Natural killer cell (primary cell): ENCODE results near the gene RASSF5. TPM values are rescaled to one million over a fixed set of nuclear protein-coding genes. Genes with fewer than 3 reads are reported as not detected.

Source experiments
- ATAC-seq, 3 donors: fragments of 150-1000 bp in 2 of 3; fragments of 200-7000 bp in 1 of 3; cut with Tn5 transposase; 1 replicate in 1 of 3; 2 replicates in 2 of 3; pipeline ENCODE4 v1.10.0; 2021; ENCODE audit warnings: mild to moderate bottlenecking in 2 of 3, moderate library complexity in 2 of 3
- DNase-seq, 2 donors: peaks; one replicate each; pipeline versions ENCODE4 v3.0.0 to v3.0.0-alpha.2; 2013 to 2021; ENCODE audit warnings: mixed read lengths in 1 of 2
- H3K27ac ChIP-seq: one replicate; pipeline ENCODE4 v1.5.1; 2013; ENCODE audit warnings: mild to moderate bottlenecking, low read length
- H3K27me3 ChIP-seq: one replicate; pipeline ENCODE4 v1.6.1; 2013; ENCODE audit warnings: low read length; ENCODE audit not compliant: control insufficient read depth, insufficient read depth
- H3K36me3 ChIP-seq: one replicate; pipeline ENCODE4 v1.6.1; 2013; ENCODE audit warnings: low read length; ENCODE audit not compliant: control insufficient read depth, insufficient read depth
- H3K4me1 ChIP-seq: one replicate; pipeline ENCODE4 v1.6.1; 2013; ENCODE audit warnings: low read length; ENCODE audit not compliant: control insufficient read depth, insufficient read depth
- H3K4me3 ChIP-seq: one replicate; pipeline ENCODE4 v1.5.1; 2013; ENCODE audit warnings: low read length
- H3K9me3 ChIP-seq: one replicate; pipeline ENCODE4 v1.6.1; 2013; ENCODE audit warnings: low read length; ENCODE audit not compliant: control insufficient read depth, insufficient read depth
- H3K27ac Mint-ChIP-seq, 2 donors: one replicate each; pipeline ENCODE4 v1.8.0; 2022; ENCODE audit warnings: mild to moderate bottlenecking in 2 of 2, mixed read lengths in 2 of 2, moderate library complexity in 1 of 2
- H3K27me3 Mint-ChIP-seq, 2 donors: one replicate each; pipeline ENCODE4 v1.8.0; 2022; ENCODE audit warnings: low read depth in 2 of 2, mixed read lengths in 2 of 2
- H3K36me3 Mint-ChIP-seq: one replicate; pipeline ENCODE4 v1.8.0; 2022; ENCODE audit warnings: mixed read lengths
- H3K4me1 Mint-ChIP-seq, 2 donors: one replicate each; pipeline ENCODE4 v1.8.0; 2022; ENCODE audit warnings: mixed read lengths in 2 of 2
- H3K4me3 Mint-ChIP-seq: one replicate; pipeline ENCODE4 v1.8.0; 2022; ENCODE audit warnings: mild to moderate bottlenecking, moderate library complexity, mixed read lengths
- H3K9me3 Mint-ChIP-seq, 2 donors: one replicate each; pipeline ENCODE4 v1.8.0; 2022; ENCODE audit warnings: mixed read lengths in 2 of 2
- CTCF ChIP-seq: fragments of 200-600 bp; IDR thresholded peaks from one replicate; pipeline ENCODE4 v1.8.0; 2022; ENCODE audit warnings: antibody characterized with exemption
- WGBS: methylation state at CpG from one replicate; pipeline ENCODE4 v1.1.7; 2013; ENCODE audit warnings: missing lambda C conversion rate; ENCODE audit not compliant: insufficient coverage; 5-methylcytosine and 5-hydroxymethylcytosine counted together
- intact Hi-C: fragments of 100-400 bp; cut with micrococcal nuclease; formaldehyde crosslinking; loops from one replicate; pipeline ENCODE4 v1.14.2; 2022
- total RNA-seq, 4 donors: library from RNA; stranded (reverse); fragments of 120-200 nt in 1 of 4; gene quantifications; one replicate each; pipeline versions ENCODE4 v1.2.3 to v1.2.4, GENCODE V29; 2013 to 2022

The RASSF5 gene
- total RNA-seq, 3 donors from 2014 or later (not counting 1 experiment from before 2014, with no cell fraction given) = 231 to 333 (median 279) TPM

- Mint-ChIP-seq H3K9me3 (no peaks in the 10 kb centered on the region), H3K27me3 (no peaks in the 10 kb centered on the region), H3K36me3 (no peaks in the 10 kb centered on the region), H3K4me1 (peaks cover 64 to 68% of the 10 kb centered on the region in 2 donors), H3K27ac (peak overlapping the region; percentile 90 to 100), H3K4me3 (peak overlapping the region; percentile 94)
- no peaks in the 10 kb centered on the region for H3K9me3 ChIP-seq
- no peaks in the 10 kb centered on the region for H3K27me3 ChIP-seq
- ATAC-seq = peak in 1 of 3 donors; percentile 1
- no peak overlapping the region for H3K4me3 ChIP-seq
- peaks cover 69% of the 10 kb centered on the region for H3K36me3 ChIP-seq
- peaks cover 59% of the 10 kb centered on the region for H3K4me1 ChIP-seq
- WGBS = 45% methylated on average over 18 of the region's 18 CpGs
- no peak for TF ChIP-seq CTCF
- DNase-seq = peak in 1 of 2 donors; percentile 49
- H3K27ac ChIP-seq = peak overlapping the region; percentile 98
- intact Hi-C loops = loop anchor here (1.0 to 5.0 kb wide), 4 partner anchors 38 to 1296 kb away; no protein-coding TSS in a partner anchor
Measured at GRCh38 chr1:206582971-206583706, 75.8 kb downstream of the RASSF5 start.

DNA sequence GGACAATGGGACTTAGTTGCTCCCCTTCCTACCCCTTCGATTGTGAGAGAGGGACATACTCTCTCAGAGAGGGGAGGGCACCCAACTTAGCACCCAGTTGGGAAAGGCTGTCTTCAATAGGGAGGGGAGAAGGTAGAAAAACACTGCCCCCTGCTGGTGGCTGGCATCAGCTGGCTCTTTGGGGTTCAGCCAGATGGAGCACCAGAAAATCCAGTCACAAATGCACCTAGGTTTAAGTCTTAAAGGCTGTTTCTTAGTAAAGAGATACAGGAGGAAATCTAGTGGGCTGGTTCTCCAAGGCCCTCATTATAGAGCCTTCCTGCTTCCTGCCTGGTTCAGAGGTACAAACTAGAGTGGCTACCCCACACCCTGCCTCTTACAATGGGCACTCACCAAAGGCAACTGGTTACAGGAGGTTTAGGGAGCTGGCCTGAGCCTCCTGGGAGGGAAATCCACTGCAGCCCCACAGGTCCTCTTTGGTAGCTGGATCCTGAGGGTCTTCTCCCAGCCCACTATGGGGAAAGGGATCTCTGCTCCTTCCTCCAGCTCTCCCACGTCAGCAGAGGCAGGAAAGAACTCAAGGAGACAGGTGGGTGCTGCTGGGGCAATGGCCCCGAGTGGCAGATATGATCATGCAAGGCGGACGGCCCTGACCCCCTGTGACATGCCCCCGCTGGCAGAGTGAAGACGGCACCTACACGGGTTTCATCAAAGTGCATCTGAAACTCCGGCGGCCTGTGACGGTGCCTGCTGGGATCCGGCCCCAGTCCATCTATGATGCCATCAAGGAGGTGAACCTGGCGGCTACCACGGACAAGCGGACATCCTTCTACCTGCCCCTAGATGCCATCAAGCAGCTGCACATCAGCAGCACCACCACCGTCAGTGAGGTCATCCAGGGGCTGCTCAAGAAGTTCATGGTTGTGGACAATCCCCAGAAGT lies 76.6 kb downstream of the RASSF5 start:
- peak overlapping the region; percentile 90 to 100 for H3K27ac Mint-ChIP-seq
- Histone ChIP-seq H3K27me3 (no peaks in the 10 kb centered on the region), H3K4me1 (peaks cover 51% of the 10 kb centered on the region), H3K36me3 (peaks cover 78% of the 10 kb centered on the region), H3K4me3 (no peak overlapping the region), H3K9me3 (no peaks in the 10 kb centered on the region), H3K27ac (peak overlapping the region; percentile 98)
- DNase-seq = peak; percentile 84 to 94
- peak; percentile 88 for TF ChIP-seq CTCF
- peaks cover 62 to 66% of the 10 kb centered on the region in 2 donors for H3K4me1 Mint-ChIP-seq
- peak; percentile 24 to 59 (median 39) for ATAC-seq
- H3K27me3 Mint-ChIP-seq = no peaks in the 10 kb centered on the region
- peak overlapping the region; percentile 94 for H3K4me3 Mint-ChIP-seq
- WGBS = 93% methylated on average over 15 of the region's 16 CpGs
- no peaks in the 10 kb centered on the region for H3K9me3 Mint-ChIP-seq
- intact Hi-C loops = loop anchor here (1.0 to 5.0 kb wide), 4 partner anchors 39 to 1297 kb away; no protein-coding TSS in a partner anchor
- no peaks in the 10 kb centered on the region for H3K36me3 Mint-ChIP-seq

DNA sequence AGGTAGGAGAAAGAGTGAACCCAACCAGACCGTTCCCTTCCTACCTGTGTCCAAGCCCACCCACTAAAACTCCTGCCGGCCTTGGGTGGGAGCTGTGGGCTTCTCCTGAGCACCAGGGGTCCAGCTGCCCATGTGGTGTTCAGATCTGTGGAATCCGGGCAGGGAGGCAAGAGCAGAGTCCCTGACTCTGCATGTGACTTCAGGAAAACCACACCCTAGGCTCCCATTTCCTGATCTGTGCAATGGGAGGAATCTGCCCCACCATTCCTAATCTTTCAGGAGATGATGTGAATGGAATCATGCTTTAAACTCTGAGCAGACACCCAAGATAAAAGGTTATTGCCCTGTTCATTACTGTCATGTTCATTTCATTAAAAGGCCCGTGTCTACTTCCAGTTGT lies 77.4 kb downstream of the RASSF5 start:
- intact Hi-C loops = loop anchor here (5.0 kb wide), 1 partner anchor 1297 kb away; no protein-coding TSS in a partner anchor

More for the DNA sequence above, 77.4 kb downstream of the RASSF5 start:
- Mint-ChIP-seq H3K4me1 (peaks cover 60 to 66% of the 10 kb centered on the region in 2 donors), H3K27ac (peak overlapping the region; percentile 90 to 100), H3K36me3 (no peaks in the 10 kb centered on the region), H3K4me3 (no peak overlapping the region), H3K9me3 (no peaks in the 10 kb centered on the region), H3K27me3 (no peaks in the 10 kb centered on the region)
- Histone ChIP-seq H3K27ac (no peak overlapping the region), H3K4me1 (peaks cover 48% of the 10 kb centered on the region), H3K9me3 (no peaks in the 10 kb centered on the region), H3K27me3 (no peaks in the 10 kb centered on the region), H3K4me3 (no peak overlapping the region), H3K36me3 (peaks cover 80% of the 10 kb centered on the region)
- DNase-seq (peak in 1 of 2 donors; percentile 6), ATAC-seq (no peak)
- WGBS = 90% methylated on average over 4 of the region's 4 CpGs
- no peak for TF ChIP-seq CTCF
